Mesodermal cell (in vitro differentiated cells): Measurements from ENCODE around the gene FRAS1.

ENCODE experiments used
- H3K27ac ChIP-seq: 2 replicates; pipeline ENCODE4 v1.7.0; 2013; ENCODE audit warnings: mild to moderate bottlenecking, low read depth, low read length, moderate library complexity; ENCODE audit not compliant: severe bottlenecking
- H3K36me3 ChIP-seq: 2 replicates; pipeline ENCODE4 v1.7.1; 2013; ENCODE audit warnings: mild to moderate bottlenecking, low read length, moderate library complexity; ENCODE audit not compliant: control insufficient read depth, insufficient read depth
- H3K4me1 ChIP-seq: one replicate; pipeline ENCODE4 v1.7.1; 2013; ENCODE audit warnings: mild to moderate bottlenecking, low read length; ENCODE audit not compliant: insufficient read depth, control insufficient read depth, poor library complexity, severe bottlenecking
- H3K4me3 ChIP-seq: 2 replicates; pipeline ENCODE4 v1.7.0; 2013; ENCODE audit warnings: low read length, control low read depth, mild to moderate bottlenecking; ENCODE audit not compliant: insufficient read depth, poor library complexity, severe bottlenecking; ENCODE audit errors: extremely low read depth
- H3K9me3 ChIP-seq: 2 replicates; pipeline ENCODE4 v1.7.1; 2013; ENCODE audit warnings: mild to moderate bottlenecking, low read length, moderate library complexity; ENCODE audit not compliant: control insufficient read depth
- WGBS, 2 experiments: methylation state at CpG; one replicate each; pipeline ENCODE4 v1.1.5; 2013; ENCODE audit warnings: missing lambda C conversion rate in 2 of 2; ENCODE audit not compliant: insufficient coverage in 2 of 2; 5-methylcytosine and 5-hydroxymethylcytosine counted together

FRAS1 gene

GRCh38 chr4:78409612-78410202 is 352.6 kb downstream of the FRAS1 start:
- Histone ChIP-seq H3K36me3 (peaks cover 4% of the 10 kb centered on the region), H3K4me1 (no peaks in the 10 kb centered on the region), H3K27ac (no peak overlapping the region), H3K4me3 (no peak overlapping the region), H3K9me3 (no peaks in the 10 kb centered on the region)
- 90 to 100% methylated on average over 3 of the region's 5 CpGs for WGBS, 2 experiments

DNA sequence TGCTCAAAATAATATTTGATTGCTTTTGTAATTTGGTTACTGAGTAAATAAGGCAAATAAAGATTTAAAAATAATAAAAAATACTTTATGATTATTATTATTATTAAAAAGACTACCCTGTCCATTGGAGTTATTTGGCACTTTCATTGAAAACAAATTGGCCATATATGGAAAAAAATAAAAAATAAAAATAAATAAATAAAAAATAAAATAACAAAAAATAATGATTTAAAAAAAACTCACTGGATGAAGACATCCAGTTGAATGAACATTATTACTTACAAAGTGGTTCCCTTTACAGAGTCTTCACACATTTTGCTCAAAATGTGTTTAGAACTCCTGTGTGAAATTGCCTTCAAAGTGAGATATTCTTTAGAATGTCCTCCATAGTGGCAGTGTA is 353.1 kb downstream of the FRAS1 start:
- Histone ChIP-seq H3K36me3 (peaks cover 3% of the 10 kb centered on the region), H3K9me3 (no peaks in the 10 kb centered on the region), H3K27ac (no peak overlapping the region), H3K4me1 (no peaks in the 10 kb centered on the region), H3K4me3 (no peak overlapping the region)

GRCh38 chr4:78410676-78411075 is 353.6 kb downstream of the FRAS1 start:
- no peaks in the 10 kb centered on the region for H3K4me1 ChIP-seq
- H3K4me3 ChIP-seq, result no peak overlapping the region
- H3K36me3 ChIP-seq, result peaks cover 3% of the 10 kb centered on the region
- no CpG with 5 or more reads among the region's 1 CpG for whole genome bisulfite sequencing, 2 experiments
- no peaks in the 10 kb centered on the region for H3K9me3 ChIP-seq
- no peak overlapping the region for H3K27ac ChIP-seq

DNA sequence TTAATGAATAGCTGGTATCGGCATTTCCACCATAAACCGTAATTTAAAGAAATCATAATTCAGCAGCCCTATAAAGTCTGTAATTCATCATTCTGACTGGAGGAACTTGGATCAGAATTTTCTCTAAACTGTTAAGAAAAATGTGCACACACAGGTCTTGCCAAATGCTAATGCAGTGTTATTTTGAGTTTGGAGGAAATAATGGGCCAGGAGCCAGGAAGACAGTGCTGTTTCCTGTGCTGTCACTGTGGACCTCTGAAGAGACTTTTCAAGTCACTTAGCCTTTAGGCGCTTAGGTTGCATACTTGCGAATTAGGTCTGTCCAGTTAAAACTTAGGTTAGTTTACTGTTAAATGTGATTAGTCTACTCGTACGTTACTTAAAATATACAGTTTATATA is 357.0 kb downstream of the FRAS1 start:
- Histone ChIP-seq H3K27ac (no peak overlapping the region), H3K4me3 (no peak overlapping the region), H3K36me3 (peaks cover 3% of the 10 kb centered on the region), H3K4me1 (peaks cover 5% of the 10 kb centered on the region), H3K9me3 (no peaks in the 10 kb centered on the region)
- WGBS, 2 experiments, result 100% methylated on average over 2 to 3 of the region's 6 CpGs

DNA sequence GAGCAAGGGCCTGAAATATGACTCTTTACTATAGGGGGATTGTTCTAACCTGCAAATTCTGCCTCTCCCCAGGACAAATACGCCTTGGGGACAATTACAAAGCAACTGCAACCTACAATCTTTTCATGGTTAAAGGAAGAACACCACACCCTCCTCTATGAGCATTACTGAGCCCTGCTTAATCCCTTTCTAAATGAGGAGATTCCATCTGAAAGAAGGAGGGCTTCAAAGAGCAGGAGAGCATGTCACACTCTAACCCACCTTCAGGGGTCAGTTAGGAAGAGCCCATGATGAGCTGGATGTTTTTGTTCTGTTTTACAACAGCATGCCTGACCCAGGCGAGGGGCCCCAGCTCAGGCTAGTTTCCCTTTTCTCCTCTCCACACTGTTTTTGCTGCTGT is 360.5 kb downstream of the FRAS1 start:
- H3K27ac ChIP-seq, result no peak overlapping the region
- H3K4me1 ChIP-seq, result peaks cover 5% of the 10 kb centered on the region

GRCh38 chr4:78418406-78418805 is 361.3 kb downstream of the FRAS1 start:
- WGBS, 2 experiments, result 58 to 63% methylated on average over 6 of the region's 6 CpGs
- H3K4me3 ChIP-seq, result no peak overlapping the region
- H3K27ac ChIP-seq, result no peak overlapping the region
- no peaks in the 10 kb centered on the region for H3K9me3 ChIP-seq
- peaks cover 15% of the 10 kb centered on the region for H3K36me3 ChIP-seq
- H3K4me1 ChIP-seq, result peaks cover 5% of the 10 kb centered on the region

More for the DNA sequence above, 360.5 kb downstream of the FRAS1 start:
- 67 to 71% methylated on average over 1 of the region's 2 CpGs for WGBS, 2 experiments
- Histone ChIP-seq H3K4me3 (no peak overlapping the region), H3K36me3 (peaks cover 15% of the 10 kb centered on the region), H3K9me3 (no peaks in the 10 kb centered on the region)

DNA sequence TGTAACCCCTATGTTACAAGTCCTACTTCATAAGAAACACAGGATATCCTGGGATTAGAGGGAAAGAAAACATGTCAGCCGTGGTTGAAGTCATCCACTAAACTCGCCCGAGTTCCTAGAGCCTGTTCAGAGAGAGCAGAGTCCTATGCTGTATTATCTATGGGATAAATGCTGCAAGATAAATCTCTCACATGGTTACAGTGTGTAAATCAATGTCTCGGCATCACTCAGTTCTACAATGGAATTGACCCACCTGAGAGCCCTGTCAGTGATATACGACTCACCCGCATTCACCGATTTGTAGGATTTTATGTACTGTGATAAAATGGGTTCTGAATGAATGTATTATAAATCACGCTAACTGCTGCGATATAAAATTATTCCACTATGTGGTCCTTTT is 366.7 kb downstream of the FRAS1 start:
- Histone ChIP-seq H3K9me3 (no peaks in the 10 kb centered on the region), H3K36me3 (peaks cover 19% of the 10 kb centered on the region), H3K4me1 (no peaks in the 10 kb centered on the region)

DNA sequence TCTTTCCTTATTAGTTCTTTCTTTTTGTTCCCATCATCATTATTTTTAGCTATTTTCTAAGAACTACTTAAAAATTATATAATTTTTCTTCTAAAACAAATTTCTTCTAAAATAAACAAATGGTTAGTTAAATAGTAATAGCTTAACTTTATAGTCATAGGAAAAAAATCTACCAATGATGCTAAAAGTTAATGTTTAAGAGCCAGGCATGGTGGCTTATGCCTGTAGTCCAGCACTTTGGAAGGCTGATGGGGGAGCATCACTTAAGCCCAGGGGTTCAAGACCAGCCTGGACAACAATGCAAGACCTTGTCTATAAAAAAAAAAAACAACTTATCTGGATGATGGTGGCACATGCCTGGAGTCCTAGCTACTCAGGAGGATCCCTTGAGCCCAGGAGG is 367.3 kb downstream of the FRAS1 start:
- no peak overlapping the region for H3K4me3 ChIP-seq
- H3K36me3 ChIP-seq, result peaks cover 20% of the 10 kb centered on the region
- H3K27ac ChIP-seq, result no peak overlapping the region
- no peaks in the 10 kb centered on the region for H3K4me1 ChIP-seq
- H3K9me3 ChIP-seq, result no peaks in the 10 kb centered on the region

More for the DNA sequence above, 366.7 kb downstream of the FRAS1 start:
- no peak overlapping the region for H3K4me3 ChIP-seq
- no peak overlapping the region for H3K27ac ChIP-seq
- WGBS, 2 experiments, result 95 to 100% methylated on average over 4 of the region's 9 CpGs

GRCh38 chr4:78426972-78427371 is 369.8 kb downstream of the FRAS1 start:
- Histone ChIP-seq H3K4me1 (no peaks in the 10 kb centered on the region), H3K4me3 (no peak overlapping the region), H3K36me3 (peaks cover 19% of the 10 kb centered on the region), H3K27ac (no peak overlapping the region), H3K9me3 (no peaks in the 10 kb centered on the region)
- 100% methylated on average over 1 of the region's 2 CpGs; no CpG with 5 or more reads in 1 of the 2 experiments for WGBS, 2 experiments

DNA sequence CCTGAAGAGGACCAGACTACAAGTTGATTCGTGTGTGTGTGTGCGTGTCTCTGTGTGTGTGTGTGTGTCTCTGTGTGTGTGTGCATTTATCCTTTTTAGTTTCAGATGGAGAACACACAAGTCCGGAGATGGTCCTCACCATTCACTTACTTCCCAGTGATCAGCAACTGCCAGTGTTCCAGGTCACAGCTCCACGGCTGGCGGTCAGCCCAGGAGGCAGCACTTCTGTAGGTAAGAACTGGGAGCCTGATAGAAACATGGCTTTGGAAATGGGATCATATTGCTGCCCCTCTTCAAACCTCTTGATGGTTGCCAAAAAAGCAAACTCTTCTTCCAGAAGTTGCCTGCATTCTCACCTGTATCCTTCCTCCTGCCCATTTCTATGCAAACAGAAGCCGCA is 371.9 kb downstream of the FRAS1 start:
- Histone ChIP-seq H3K36me3 (peaks cover 14% of the 10 kb centered on the region), H3K9me3 (no peaks in the 10 kb centered on the region), H3K4me3 (no peak overlapping the region), H3K4me1 (peaks cover 12% of the 10 kb centered on the region), H3K27ac (no peak overlapping the region)
- WGBS, 2 experiments, result 76 to 96% methylated on average over 3 of the region's 6 CpGs

DNA sequence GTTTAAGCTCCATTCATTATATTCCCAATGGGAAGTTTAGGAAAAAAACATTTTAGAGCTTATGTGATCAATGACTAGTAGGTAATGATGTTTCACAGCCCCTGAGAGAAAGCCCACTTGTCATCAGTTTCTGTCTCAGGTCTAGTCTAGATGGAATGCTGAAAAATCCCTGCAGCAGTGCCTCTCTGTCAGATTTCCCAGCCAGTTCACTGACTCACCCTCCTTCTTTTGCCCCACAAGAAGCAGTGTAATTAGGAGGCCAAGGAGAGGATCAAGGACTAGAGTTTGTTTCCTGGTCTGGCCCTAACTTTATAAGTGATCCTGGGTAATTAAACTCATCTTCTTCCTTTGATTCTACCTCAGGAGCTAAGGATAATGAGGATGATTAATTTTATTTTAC is 375.8 kb downstream of the FRAS1 start:
- H3K27ac ChIP-seq, result peak overlapping the region; percentile 61
- H3K9me3 ChIP-seq, result no peaks in the 10 kb centered on the region
- H3K36me3 ChIP-seq, result peaks cover 7% of the 10 kb centered on the region
- no peak overlapping the region for H3K4me3 ChIP-seq
- peaks cover 12% of the 10 kb centered on the region for H3K4me1 ChIP-seq
